Rectal smooth muscle tissue (tissue), 1 donor: ENCODE results near the gene PNCK.
"Not testable (repeated sequence)": the region's sequence is repeated elsewhere in the genome, so short reads cannot be mapped to it uniquely, and the experiment has no call there.

Experiments
- H3K27ac ChIP-seq: one replicate; pipeline ENCODE4 v1.7.0; 2013; ENCODE audit warnings: low read depth, low read length, inconsistent platforms
- H3K27me3 ChIP-seq: one replicate; pipeline ENCODE4 v1.7.0; 2013; ENCODE audit warnings: low read length; ENCODE audit not compliant: control insufficient read depth, insufficient read depth
- H3K36me3 ChIP-seq: one replicate; pipeline ENCODE4 v1.7.0; 2013; ENCODE audit warnings: low read length; ENCODE audit not compliant: control insufficient read depth, insufficient read depth
- H3K4me1 ChIP-seq: one replicate; pipeline ENCODE4 v1.7.0; 2013; ENCODE audit warnings: low read length; ENCODE audit not compliant: control insufficient read depth, insufficient read depth
- H3K4me3 ChIP-seq: one replicate; pipeline ENCODE4 v1.7.0; 2013; ENCODE audit warnings: low read length
- H3K9ac ChIP-seq: one replicate; pipeline ENCODE4 v1.7.0; 2013; ENCODE audit warnings: low read length

The PNCK gene

GRCh38 chrX:153696538-153696937 is 22.9 kb upstream of the PNCK start:
- H3K4me1 ChIP-seq, H3K36me3 ChIP-seq, H3K27ac ChIP-seq, H3K9ac ChIP-seq, H3K4me3 ChIP-seq, H3K27me3 ChIP-seq: not testable (repeated sequence)

- H3K4me1 ChIP-seq = peaks cover 4% of the 10 kb centered on the region
- H3K27me3 ChIP-seq = no peaks in the 10 kb centered on the region
- H3K9ac ChIP-seq = no peak overlapping the region
- no peak overlapping the region for H3K27ac ChIP-seq
- no peak overlapping the region for H3K4me3 ChIP-seq
- no peaks in the 10 kb centered on the region for H3K36me3 ChIP-seq
Measured at GRCh38 chrX:153696100-153696499, 22.5 kb upstream of the PNCK start.

- Histone ChIP-seq H3K27ac (no peak overlapping the region), H3K4me1 (peaks cover 2% of the 10 kb centered on the region), H3K27me3 (no peaks in the 10 kb centered on the region), H3K36me3 (no peaks in the 10 kb centered on the region), H3K4me3 (no peak overlapping the region), H3K9ac (no peak overlapping the region)
Measured at GRCh38 chrX:153694687-153695270, 21.2 kb upstream of the PNCK start.

GRCh38 chrX:153694256-153694655 is 20.6 kb upstream of the PNCK start:
- not testable (repeated sequence) for H3K4me3 ChIP-seq, H3K27ac ChIP-seq, H3K4me1 ChIP-seq, H3K27me3 ChIP-seq, H3K9ac ChIP-seq, H3K36me3 ChIP-seq

GRCh38 chrX:153693216-153694086 is 19.8 kb upstream of the PNCK start:
- Histone ChIP-seq H3K36me3 (no peaks in the 10 kb centered on the region), H3K4me3 (no peak overlapping the region), H3K4me1 (peaks cover 3% of the 10 kb centered on the region), H3K9ac (no peak overlapping the region), H3K27me3 (no peaks in the 10 kb centered on the region), H3K27ac (peak overlapping the region; percentile 51)

GRCh38 chrX:153692611-153693156 is 19.1 kb upstream of the PNCK start:
- no peaks in the 10 kb centered on the region for H3K27me3 ChIP-seq
- H3K36me3 ChIP-seq = no peaks in the 10 kb centered on the region
- no peak overlapping the region for H3K27ac ChIP-seq
- H3K4me3 ChIP-seq = no peak overlapping the region
- no peak overlapping the region for H3K9ac ChIP-seq
- H3K4me1 ChIP-seq = peaks cover 3% of the 10 kb centered on the region

- Histone ChIP-seq H3K4me3 (no peak overlapping the region), H3K4me1 (peaks cover 3% of the 10 kb centered on the region), H3K27me3 (no peaks in the 10 kb centered on the region), H3K9ac (no peak overlapping the region), H3K36me3 (no peaks in the 10 kb centered on the region), H3K27ac (no peak overlapping the region)
Measured at GRCh38 chrX:153692003-153692402, 18.4 kb upstream of the PNCK start.

- H3K27ac ChIP-seq, H3K36me3 ChIP-seq, H3K27me3 ChIP-seq, H3K9ac ChIP-seq, H3K4me3 ChIP-seq, H3K4me1 ChIP-seq: not testable (repeated sequence)
Measured at GRCh38 chrX:153691032-153691827, 17.6 kb upstream of the PNCK start.

GRCh38 chrX:153690466-153690865 is 16.9 kb upstream of the PNCK start:
- Histone ChIP-seq H3K4me1 (peaks cover 3% of the 10 kb centered on the region), H3K27ac (peak overlapping the region; percentile 73), H3K27me3 (no peaks in the 10 kb centered on the region), H3K4me3 (peak overlapping the region; percentile 21), H3K9ac (no peak overlapping the region), H3K36me3 (no peaks in the 10 kb centered on the region)

- H3K4me1 ChIP-seq = peaks cover 3% of the 10 kb centered on the region
- peak overlapping the region; percentile 49 for H3K4me3 ChIP-seq
- no peaks in the 10 kb centered on the region for H3K27me3 ChIP-seq
- no peaks in the 10 kb centered on the region for H3K36me3 ChIP-seq
- H3K27ac ChIP-seq = peak overlapping the region; percentile 73
- no peak overlapping the region for H3K9ac ChIP-seq
Measured at GRCh38 chrX:153689654-153690465, 16.2 kb upstream of the PNCK start.

- H3K27ac ChIP-seq = peak overlapping the region; percentile 77
- H3K4me3 ChIP-seq = peak overlapping the region; percentile 49
- peaks cover 3% of the 10 kb centered on the region for H3K4me1 ChIP-seq
- no peaks in the 10 kb centered on the region for H3K36me3 ChIP-seq
- H3K9ac ChIP-seq = no peak overlapping the region
- no peaks in the 10 kb centered on the region for H3K27me3 ChIP-seq
Measured at GRCh38 chrX:153688911-153689590, 15.4 kb upstream of the PNCK start.
